ENCODE results near the gene YIPF5.

- no peak for TF ChIP-seq CTCF (IDR thresholded peaks at IDR 0.05)
- TF ChIP-seq POLR2A (IDR thresholded peaks at IDR 0.05): no peak
Observed at GRCh38 chr5:144206141-144206540, 35.7 kb upstream of the YIPF5 start.

All from heart left ventricle (tissue), 13 donors.